PFSK-1 (cell line): ENCODE results near the gene TAS2R1.

Experiments
- POLR2AphosphoS5 ChIP-seq: IDR thresholded peaks from 2 replicates; pipeline ENCODE4 v1.6.1; 2012; ENCODE audit warnings: low read depth, mild to moderate bottlenecking, control low read depth, low read length, moderate library complexity
- TF ChIP-seq, protein P1 (sequence below), 2 experiments: IDR thresholded peaks; 2 replicates each; pipeline versions ENCODE4 v1.6.1 to v1.8.0; 2011 to 2012; ENCODE audit warnings: low read depth in 2 of 2, low read length in 2 of 2, control low read depth in 1 of 2, inconsistent platforms in 1 of 2, mild to moderate bottlenecking in 1 of 2, moderate library complexity in 1 of 2; ENCODE audit not compliant: insufficient read depth in 1 of 2

GRCh38 chr5:9652295-9652694 is 22.1 kb upstream of the TAS2R1 start:
- no peak for TF ChIP-seq POLR2AphosphoS5
- TF ChIP-seq, protein P1, sequence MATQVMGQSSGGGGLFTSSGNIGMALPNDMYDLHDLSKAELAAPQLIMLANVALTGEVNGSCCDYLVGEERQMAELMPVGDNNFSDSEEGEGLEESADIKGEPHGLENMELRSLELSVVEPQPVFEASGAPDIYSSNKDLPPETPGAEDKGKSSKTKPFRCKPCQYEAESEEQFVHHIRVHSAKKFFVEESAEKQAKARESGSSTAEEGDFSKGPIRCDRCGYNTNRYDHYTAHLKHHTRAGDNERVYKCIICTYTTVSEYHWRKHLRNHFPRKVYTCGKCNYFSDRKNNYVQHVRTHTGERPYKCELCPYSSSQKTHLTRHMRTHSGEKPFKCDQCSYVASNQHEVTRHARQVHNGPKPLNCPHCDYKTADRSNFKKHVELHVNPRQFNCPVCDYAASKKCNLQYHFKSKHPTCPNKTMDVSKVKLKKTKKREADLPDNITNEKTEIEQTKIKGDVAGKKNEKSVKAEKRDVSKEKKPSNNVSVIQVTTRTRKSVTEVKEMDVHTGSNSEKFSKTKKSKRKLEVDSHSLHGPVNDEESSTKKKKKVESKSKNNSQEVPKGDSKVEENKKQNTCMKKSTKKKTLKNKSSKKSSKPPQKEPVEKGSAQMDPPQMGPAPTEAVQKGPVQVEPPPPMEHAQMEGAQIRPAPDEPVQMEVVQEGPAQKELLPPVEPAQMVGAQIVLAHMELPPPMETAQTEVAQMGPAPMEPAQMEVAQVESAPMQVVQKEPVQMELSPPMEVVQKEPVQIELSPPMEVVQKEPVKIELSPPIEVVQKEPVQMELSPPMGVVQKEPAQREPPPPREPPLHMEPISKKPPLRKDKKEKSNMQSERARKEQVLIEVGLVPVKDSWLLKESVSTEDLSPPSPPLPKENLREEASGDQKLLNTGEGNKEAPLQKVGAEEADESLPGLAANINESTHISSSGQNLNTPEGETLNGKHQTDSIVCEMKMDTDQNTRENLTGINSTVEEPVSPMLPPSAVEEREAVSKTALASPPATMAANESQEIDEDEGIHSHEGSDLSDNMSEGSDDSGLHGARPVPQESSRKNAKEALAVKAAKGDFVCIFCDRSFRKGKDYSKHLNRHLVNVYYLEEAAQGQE (IDR thresholded peaks at IDR 0.05; ENCODE audit: insufficient read depth in 1 of 2, low read depth in 2 of 2, low read length in 2 of 2) = no peak
